Measurements from ENCODE around the gene VRK3.

Gene VRK3

GRCh38 chr19:50030225-50030624 lies 5.1 kb upstream of the VRK3 start:
- no peak for DNase-seq

GRCh38 chr19:50026550-50026906 lies 1.4 kb upstream of the VRK3 start:
- no peak for DNase-seq

- peak; percentile 99 for DNase-seq
These were observed 800 bp upstream of the VRK3 start, which contains the start of gene ZNF473 for GRCh38 chr19:50025794-50026549. Gene ZNF473, plus strand, starts transcription at chr19:50026005. Its CDS starts 5,078 bp downstream, at chr19:50031083.

- peak; percentile 40 for DNase-seq
These were observed 502 bp downstream of the VRK3 start for GRCh38 chr19:50024719-50025021.

GRCh38 chr19:50022823-50023222 lies 2.3 kb downstream of the VRK3 start:
- DNase-seq: no peak

- DNase-seq: no peak
These were observed 4.7 kb downstream of the VRK3 start for GRCh38 chr19:50020481-50020880.

GRCh38 chr19:50016225-50016807 lies 8.9 kb downstream of the VRK3 start:
- DNase-seq: no peak

- DNase-seq: no peak
These were observed 16.6 kb downstream of the VRK3 start for GRCh38 chr19:50008532-50008931.

- DNase-seq: no peak
These were observed 17.2 kb downstream of the VRK3 start for GRCh38 chr19:50007947-50008346.

- DNase-seq: no peak
These were observed 18.0 kb downstream of the VRK3 start for GRCh38 chr19:50007170-50007569.

- no peak for DNase-seq
These were observed 19.7 kb downstream of the VRK3 start for GRCh38 chr19:50005428-50005827.

- DNase-seq: no peak
These were observed 21.3 kb downstream of the VRK3 start for GRCh38 chr19:50003810-50004419.

- no peak for DNase-seq
These were observed 21.9 kb downstream of the VRK3 start for GRCh38 chr19:50003254-50003788.

GRCh38 chr19:50002386-50002960 lies 22.7 kb downstream of the VRK3 start:
- DNase-seq: no peak

GRCh38 chr19:50001775-50002174 lies 23.4 kb downstream of the VRK3 start:
- no peak for DNase-seq

- DNase-seq: no peak
These were observed 24.2 kb downstream of the VRK3 start for GRCh38 chr19:50000841-50001557.

GRCh38 chr19:50000038-50000840 lies 24.9 kb downstream of the VRK3 start:
- no peak for DNase-seq

GRCh38 chr19:49999371-50000010 lies 25.7 kb downstream of the VRK3 start:
- DNase-seq: no peak

- no peak for DNase-seq
These were observed 27.5 kb downstream of the VRK3 start for GRCh38 chr19:49997709-49998108.

- DNase-seq: no peak
These were observed 36.7 kb downstream of the VRK3 start for GRCh38 chr19:49988433-49988832.

- no peak for DNase-seq
These were observed 37.2 kb downstream of the VRK3 start for GRCh38 chr19:49988007-49988406.
